Measurements from ENCODE around the gene ZBTB20.

ZBTB20 gene

GRCh38 chr3:114478801-114479200 lies 668.3 kb downstream of the ZBTB20 start:
- no peak for DNase-seq (ENCODE audit: low read depth in 2 of 2)

GRCh38 chr3:114476511-114476910 lies 670.6 kb downstream of the ZBTB20 start:
- DNase-seq (ENCODE audit: low read depth in 2 of 2): no peak

DNA sequence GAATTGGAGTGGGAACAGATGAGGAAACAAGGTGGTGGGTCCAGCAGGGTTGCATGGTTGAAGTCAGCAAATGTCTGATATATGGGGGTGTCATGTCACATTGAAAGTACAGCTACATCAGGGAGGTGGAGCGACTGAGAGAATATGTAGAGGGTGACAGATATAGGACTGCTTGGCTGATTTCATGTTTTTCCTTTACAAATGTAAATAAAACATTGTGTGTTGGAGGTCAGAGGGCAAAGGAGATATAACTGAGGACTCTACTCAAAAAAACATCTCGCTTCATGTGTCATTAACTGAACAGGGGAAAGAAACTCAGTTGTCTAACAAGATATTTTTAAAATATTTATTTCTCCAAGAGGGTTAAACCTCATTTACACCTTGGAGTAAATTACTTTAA lies 675.6 kb downstream of the ZBTB20 start:
- DNase-seq (ENCODE audit: low read depth in 2 of 2): no peak

- no peak for DNase-seq (ENCODE audit: low read depth in 2 of 2)
Measured at GRCh38 chr3:114469070-114469469, 678.0 kb downstream of the ZBTB20 start.

DNA sequence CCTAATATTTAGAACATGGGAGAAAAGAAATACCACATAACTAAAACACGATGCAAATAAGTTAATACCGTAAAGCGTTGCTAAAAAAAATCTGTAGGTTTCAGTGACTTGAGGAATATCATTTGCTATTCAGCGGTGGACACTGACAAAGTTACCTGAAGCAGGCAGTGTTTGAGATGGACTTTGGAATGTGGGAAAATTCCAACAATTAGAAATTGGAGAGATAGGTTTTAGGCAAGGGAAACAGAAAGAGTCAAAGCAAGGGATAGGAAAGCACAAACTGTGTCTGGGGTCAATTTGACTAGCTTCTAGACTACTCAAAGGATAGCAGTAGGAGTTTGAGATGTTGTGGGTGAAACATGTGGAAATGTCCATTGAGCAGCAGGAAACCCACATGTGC lies 680.3 kb downstream of the ZBTB20 start:
- no peak for DNase-seq (ENCODE audit: low read depth in 2 of 2)

GRCh38 chr3:114466251-114466650 lies 680.8 kb downstream of the ZBTB20 start:
- no peak for DNase-seq (ENCODE audit: low read depth in 2 of 2)

- DNase-seq (ENCODE audit: low read depth in 2 of 2): no peak
Measured at GRCh38 chr3:114464548-114464947, 682.5 kb downstream of the ZBTB20 start.

GRCh38 chr3:114462750-114463149 lies 684.3 kb downstream of the ZBTB20 start:
- no peak for DNase-seq (ENCODE audit: low read depth in 2 of 2)

DNA sequence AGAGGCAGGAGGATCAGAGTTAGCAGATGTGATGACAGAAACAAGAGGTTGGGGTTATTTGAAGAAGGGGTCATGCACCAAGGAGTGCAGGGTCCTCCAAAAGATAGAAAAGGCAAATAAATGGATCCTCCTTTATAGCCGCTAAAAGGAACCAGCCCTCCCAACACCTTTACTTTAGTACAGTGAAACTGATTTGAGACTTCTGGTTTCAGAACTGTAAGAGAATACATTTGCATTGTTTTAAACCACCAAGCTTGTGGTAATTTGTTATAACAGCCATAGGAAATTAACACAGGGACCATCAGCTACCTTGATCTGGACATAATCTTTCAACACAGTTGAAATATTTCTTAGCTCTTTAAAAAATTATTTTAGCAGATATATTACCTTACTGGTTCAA lies 686.6 kb downstream of the ZBTB20 start:
- no peak for DNase-seq (ENCODE audit: low read depth in 2 of 2)

- no peak for DNase-seq (ENCODE audit: low read depth in 2 of 2)
Measured at GRCh38 chr3:114456742-114457141, 690.3 kb downstream of the ZBTB20 start.

DNA sequence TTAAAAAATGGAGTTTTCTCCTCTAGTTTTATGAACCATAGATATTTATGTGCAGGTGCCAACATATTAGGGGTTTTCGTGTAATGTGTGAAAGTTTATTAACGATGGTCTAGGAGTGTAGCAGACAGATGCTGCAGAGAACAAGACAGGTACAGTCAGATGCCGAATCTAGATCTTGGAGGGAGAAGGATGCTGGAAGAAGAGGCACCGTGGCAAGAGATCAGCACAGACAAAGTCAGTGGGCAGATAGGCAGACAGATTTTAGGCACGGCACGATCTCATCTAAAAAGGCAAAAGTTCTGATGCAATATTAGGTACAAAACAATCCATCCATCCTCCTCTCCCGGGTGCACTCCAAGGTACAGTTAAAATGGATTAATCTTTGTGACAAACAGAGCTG lies 691.7 kb downstream of the ZBTB20 start:
- DNase-seq (ENCODE audit: low read depth in 2 of 2): no peak

GRCh38 chr3:114454551-114455251 lies 692.4 kb downstream of the ZBTB20 start:
- DNase-seq (ENCODE audit: low read depth in 2 of 2): no peak

DNA sequence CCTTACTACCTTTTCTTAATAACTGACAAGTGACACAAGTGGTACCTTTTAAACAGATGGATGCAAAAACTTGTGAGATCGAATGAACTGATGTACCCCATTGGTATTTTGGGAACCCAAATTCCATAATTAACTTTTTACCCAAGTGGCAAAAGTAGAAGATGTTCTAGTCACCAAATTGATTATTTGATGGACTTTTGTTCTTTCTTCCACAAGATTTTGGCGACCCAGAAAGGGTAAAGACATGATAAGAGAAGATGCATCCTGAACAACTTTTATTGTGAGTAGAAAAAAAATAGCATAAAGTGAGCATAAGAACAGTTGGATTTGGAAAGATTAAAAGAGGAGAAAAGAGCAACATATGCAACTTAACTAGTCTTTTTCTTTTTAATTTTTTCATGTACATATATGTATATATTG lies 693.7 kb downstream of the ZBTB20 start:
- no peak for DNase-seq (ENCODE audit: low read depth in 2 of 2)

GRCh38 chr3:114452937-114453336 lies 694.2 kb downstream of the ZBTB20 start:
- no peak for DNase-seq (ENCODE audit: low read depth in 2 of 2)

- no peak for DNase-seq (ENCODE audit: low read depth in 2 of 2)
Measured at GRCh38 chr3:114452256-114452655, 694.8 kb downstream of the ZBTB20 start.

- DNase-seq (ENCODE audit: low read depth in 2 of 2): no peak
Measured at GRCh38 chr3:114451561-114452018, 695.5 kb downstream of the ZBTB20 start.

DNA sequence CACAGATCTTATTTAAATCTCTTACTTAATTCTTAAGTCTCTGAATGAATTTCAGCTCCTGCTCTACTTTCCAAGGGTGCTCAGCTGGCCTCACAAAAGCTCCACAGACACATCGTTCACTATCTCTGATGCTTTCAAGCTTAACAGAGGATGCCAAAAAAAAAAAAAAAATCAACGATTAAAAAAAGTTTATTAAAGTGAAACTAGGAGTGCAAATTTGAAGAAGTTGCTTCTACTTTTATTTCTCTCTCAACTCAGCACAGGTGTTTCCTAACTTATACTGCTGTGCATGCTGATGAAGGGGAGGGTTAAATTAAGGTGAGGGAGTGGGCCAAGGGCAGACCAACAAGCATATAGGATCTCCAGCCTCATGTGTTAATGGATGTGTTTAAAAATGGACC lies 696.0 kb downstream of the ZBTB20 start:
- no peak for DNase-seq (ENCODE audit: low read depth in 2 of 2)

DNA sequence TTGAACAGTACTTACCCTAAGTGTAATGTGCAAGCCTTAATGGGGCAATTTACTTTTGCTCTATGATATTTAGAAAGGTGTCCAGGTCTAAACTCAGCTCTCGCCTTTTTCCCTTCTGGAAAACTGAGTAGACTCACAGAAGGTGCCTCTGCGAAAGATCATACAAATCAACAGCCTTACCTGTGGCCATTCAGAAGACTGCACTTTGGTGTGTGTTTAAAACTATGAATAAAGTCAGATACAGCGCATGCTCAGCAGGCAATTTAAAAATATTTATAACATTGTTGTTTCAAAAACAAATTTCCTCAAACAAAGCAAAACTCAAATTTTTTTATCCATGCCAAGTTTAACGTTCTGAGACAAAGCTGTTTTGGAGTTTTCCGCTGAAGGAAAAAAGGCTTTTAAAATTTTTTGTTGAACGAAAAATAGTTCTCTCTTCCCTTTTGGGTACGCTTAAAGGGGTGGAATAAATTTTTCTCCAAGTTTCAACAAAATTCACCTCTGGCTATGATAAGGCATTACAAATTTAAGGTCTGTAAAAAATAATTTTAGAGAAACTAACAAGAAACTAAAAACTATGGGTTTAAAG lies 697.0 kb downstream of the ZBTB20 start:
- no peak for DNase-seq (ENCODE audit: low read depth in 2 of 2)

GRCh38 chr3:114449271-114450007 lies 697.6 kb downstream of the ZBTB20 start:
- DNase-seq (ENCODE audit: low read depth in 2 of 2): no peak

GRCh38 chr3:114447950-114448479 lies 699.1 kb downstream of the ZBTB20 start:
- DNase-seq (ENCODE audit: low read depth in 2 of 2): no peak

- DNase-seq (ENCODE audit: low read depth in 2 of 2): no peak
Measured at GRCh38 chr3:114447545-114447944, 699.5 kb downstream of the ZBTB20 start.

GRCh38 chr3:114446600-114446999 lies 700.5 kb downstream of the ZBTB20 start:
- no peak for DNase-seq (ENCODE audit: low read depth in 2 of 2)

GRCh38 chr3:114445233-114445632 lies 701.9 kb downstream of the ZBTB20 start:
- DNase-seq (ENCODE audit: low read depth in 2 of 2): no peak
